GM12872 (cell line): ENCODE measurements around the gene KLHDC7A.

Source experiments
- TF ChIP-seq, protein P1 (sequence below): IDR thresholded peaks from 3 replicates; pipeline ENCODE4 v1.5.1; 2011; ENCODE audit warnings: low read depth, mild to moderate bottlenecking, low read length, moderate library complexity; ENCODE audit not compliant: insufficient read depth

Gene KLHDC7A

DNA sequence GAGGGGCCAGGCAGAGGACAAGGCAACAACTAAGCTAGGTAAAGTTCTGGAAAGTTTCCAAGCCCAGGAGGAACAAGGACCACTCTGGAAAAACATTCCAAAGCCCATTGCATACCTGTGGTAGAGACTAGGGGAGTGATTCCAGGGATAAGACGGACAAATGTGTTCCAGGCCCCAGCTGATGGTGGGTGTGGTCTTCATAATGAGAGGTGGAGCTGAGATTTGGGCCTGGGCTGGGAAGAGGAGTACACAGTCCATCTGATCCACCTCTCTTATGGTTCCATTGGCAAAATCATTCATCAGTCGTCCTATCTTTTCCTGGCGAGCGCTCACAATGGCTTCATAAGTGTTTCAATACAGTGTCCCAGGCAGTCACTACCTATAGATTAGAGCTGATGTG, 4.5 kb downstream of the KLHDC7A start:
- TF ChIP-seq, protein P1, sequence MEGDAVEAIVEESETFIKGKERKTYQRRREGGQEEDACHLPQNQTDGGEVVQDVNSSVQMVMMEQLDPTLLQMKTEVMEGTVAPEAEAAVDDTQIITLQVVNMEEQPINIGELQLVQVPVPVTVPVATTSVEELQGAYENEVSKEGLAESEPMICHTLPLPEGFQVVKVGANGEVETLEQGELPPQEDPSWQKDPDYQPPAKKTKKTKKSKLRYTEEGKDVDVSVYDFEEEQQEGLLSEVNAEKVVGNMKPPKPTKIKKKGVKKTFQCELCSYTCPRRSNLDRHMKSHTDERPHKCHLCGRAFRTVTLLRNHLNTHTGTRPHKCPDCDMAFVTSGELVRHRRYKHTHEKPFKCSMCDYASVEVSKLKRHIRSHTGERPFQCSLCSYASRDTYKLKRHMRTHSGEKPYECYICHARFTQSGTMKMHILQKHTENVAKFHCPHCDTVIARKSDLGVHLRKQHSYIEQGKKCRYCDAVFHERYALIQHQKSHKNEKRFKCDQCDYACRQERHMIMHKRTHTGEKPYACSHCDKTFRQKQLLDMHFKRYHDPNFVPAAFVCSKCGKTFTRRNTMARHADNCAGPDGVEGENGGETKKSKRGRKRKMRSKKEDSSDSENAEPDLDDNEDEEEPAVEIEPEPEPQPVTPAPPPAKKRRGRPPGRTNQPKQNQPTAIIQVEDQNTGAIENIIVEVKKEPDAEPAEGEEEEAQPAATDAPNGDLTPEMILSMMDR, result no peak

DNA sequence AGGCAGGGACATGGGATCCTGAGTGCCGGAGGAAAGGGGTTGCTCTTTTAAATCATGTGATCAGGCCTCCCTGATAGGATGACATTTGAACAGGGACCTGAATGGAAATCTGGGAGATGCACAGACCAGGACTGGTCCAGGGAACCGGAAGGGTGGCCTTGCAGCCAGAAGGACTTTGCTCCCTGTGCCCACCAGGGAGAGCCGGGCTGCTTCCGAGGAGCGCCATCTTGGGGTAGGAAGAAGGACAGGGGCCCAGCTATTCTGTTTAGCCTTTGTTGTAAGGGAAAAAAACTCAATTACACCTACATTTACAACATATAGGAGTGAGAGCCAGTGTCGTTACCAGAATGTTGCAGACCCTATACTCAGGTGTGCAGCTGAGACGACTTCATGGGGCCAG, 5.5 kb downstream of the KLHDC7A start:
- TF ChIP-seq, protein P1, result no peak

DNA sequence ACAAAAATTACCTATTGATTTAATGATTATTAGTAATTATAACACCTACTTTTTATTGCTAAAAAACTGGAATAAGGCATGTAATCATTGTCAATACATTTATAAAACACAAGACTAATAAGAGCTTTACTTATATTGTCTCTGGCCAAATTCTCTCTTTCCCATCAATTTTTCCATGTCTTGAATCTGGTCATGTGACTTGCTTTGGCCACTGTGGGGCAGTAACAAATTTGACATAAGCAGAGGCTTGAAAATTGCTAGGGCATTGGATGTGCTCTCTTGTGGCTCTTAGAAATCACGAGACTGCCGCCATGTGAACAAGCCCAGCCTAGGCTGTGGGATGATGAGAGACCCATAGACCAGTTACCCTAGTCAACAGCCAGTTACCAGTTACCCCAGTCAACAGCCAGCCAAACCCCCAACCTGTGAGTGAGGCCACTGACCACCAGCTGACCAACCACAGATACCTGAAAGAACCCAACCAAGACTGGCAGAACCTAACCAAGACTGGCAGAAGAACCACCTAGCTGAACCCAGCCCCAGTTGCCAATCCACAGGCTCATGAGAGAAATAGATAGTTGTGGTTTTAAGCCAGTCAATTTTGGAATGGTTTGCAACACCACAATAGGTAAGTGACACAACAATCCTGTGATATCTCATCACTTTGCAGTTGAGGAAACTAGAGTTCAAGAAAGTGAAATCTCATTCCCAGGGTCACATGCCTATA, 8.8 kb downstream of the KLHDC7A start:
- TF ChIP-seq, protein P1, result no peak

DNA sequence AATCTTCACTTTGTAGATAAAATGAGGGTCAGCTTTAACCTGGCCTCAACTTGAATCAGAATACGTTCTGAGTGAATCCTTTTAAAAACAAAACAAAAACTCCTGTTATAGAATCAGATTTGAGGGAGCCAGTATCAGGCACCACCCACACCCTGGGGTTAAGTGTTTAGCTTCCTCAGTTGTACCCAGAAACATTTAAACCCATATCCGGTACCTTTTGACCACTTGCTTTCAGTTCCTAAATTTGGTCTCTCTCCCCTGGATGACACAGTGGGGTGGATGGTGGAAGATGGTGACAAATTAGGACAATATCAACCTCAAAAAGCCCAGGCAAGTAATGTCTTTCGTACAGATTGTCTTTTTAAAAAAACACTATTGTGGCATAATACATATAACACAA, 10.4 kb downstream of the KLHDC7A start:
- TF ChIP-seq, protein P1, result no peak

DNA sequence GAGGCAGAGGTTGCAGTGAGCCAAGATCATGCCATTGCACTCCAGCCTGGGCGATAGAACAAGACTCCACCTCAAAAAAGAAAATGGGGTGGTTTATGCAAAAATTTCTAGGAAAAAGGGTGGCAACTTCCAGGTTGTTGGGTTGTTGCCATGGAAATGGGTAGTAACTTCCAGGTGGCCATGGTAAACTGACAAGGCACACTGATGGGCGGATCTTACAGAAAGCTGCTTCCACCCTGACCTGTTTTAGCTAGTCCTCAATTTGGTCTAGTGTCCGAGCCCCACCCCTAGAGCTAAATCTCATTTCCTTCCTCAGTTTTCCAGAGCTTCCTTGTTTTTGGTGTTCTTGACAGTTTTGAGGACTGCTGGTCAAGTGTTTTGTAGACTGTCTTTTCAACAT, 13.6 kb downstream of the KLHDC7A start:
- TF ChIP-seq, protein P1, result no peak

DNA sequence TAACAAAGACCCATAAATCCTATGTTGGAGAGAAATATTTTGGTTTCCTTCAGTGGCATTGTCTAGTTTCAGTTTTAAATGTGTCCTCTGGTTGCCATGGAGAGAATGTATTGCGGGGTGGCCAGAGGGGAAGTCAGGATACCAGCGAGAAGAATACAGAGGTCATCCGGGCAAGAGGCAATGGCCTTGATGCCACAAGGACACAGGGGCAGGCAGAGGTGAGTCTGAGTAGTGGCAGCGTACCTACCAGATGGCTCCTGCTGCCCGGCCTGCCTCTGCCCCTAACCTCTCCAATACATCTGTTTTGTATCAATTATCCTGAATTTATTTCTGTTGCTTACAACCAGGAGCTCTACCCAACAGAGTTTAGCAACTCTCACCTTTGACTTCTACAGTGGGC, 14.9 kb downstream of the KLHDC7A start:
- TF ChIP-seq, protein P1, result no peak

DNA sequence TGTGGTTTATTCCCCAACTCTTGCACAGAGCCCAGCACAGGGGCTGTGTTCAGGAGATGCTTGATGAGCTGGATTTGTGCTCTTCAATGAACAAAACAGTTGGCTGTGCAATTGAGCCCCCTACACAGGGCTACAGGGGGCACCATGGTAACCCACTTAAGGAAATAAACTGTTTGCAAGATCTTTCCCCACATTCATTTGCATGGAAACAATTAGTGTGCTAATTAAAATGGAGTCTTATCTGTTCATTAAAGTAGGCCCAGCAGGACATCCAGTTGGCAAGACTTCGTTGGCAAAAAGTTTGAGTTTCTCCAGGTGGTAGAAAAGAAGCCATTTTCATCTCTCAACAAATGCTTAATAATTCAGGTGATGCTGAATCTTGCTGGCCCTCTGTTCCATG, 15.3 kb downstream of the KLHDC7A start:
- TF ChIP-seq, protein P1, result no peak
